ENCODE results near the gene SLAMF7. TPM values are rescaled to one million over a fixed set of nuclear protein-coding genes. Genes with fewer than 3 reads are reported as not detected.

SLAMF7 gene
- total and polyA plus RNA-seq, 10 of the 15 experiments (the other 5 are each of a cell fraction or from before 2014, with no cell fraction given) = 66.6 to 284 (median 108) TPM

DNA sequence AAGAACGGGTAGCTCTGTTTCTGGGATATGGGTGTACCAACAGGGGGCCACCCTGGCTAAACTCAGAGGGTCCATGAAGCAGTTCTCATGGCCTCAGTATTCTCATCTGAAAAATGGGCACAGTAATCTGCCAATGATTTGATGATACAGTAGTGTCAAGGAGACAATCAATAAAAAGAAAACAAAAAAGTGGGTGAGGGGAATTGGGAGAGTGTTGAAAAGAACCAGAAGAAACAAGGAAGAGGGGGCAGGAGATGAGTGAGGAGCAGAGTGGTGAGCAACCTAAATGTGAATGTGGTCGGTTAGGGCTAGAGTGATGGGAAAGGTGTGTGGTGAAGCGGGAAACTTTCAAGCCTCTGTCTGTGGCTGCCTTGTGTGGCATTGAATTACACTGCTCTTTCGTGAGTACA lies 2.0 kb downstream of the SLAMF7 start (continued):
- TF ChIP-seq ZBTB33 (IDR thresholded peaks at IDR 0.05) (no peak), RBBP5 (conservative IDR thresholded peaks at IDR 0.05) (no peak), BMI1 (IDR thresholded peaks at IDR 0.05; ENCODE audit: borderline replicate concordance) (0 out of 2 replicates have a peak, but pooled peaks have one; percentile 19), MEF2B (IDR thresholded peaks at IDR 0.05; ENCODE audit: partially characterized antibody, poor library complexity, severe bottlenecking) (no peak), NKRF (conservative IDR thresholded peaks at IDR 0.05) (peak; percentile 44; the same call in 1 of the 2 replicates), SIN3A (IDR thresholded peaks at IDR 0.05; ENCODE audit: low read depth, low read length) (0 out of 2 replicates have a peak, but pooled peaks have one; percentile 46), ZNF687 (IDR thresholded peaks at IDR 0.05) (no peak), SMARCA5 (IDR thresholded peaks at IDR 0.05) (peak; percentile 74), NRF1 (conservative IDR thresholded peaks at IDR 0.05; ENCODE audit: low read depth, low read length) (no peak), RELA (IDR thresholded peaks at IDR 0.05; ENCODE audit: borderline replicate concordance, partially characterized antibody) (no peak), LARP7 (IDR thresholded peaks at IDR 0.05) (no peak), POLR2AphosphoS5 (IDR thresholded peaks at IDR 0.05; ENCODE audit: low read length) (peak; percentile 76), MLLT1 (IDR thresholded peaks at IDR 0.05) (peak; percentile 90), TAF1 (IDR thresholded peaks at IDR 0.05; ENCODE audit: borderline replicate concordance, low read depth, low read length) (peak; percentile 26; the same call in 1 of the 2 replicates), YBX1 (IDR thresholded peaks at IDR 0.05) (no peak), CBX3 (IDR thresholded peaks at IDR 0.05; ENCODE audit: borderline replicate concordance, low read depth) (no peak), EZH2 (IDR thresholded peaks at IDR 0.05; ENCODE audit: borderline replicate concordance, control insufficient read depth, low read depth, low read length) (no peak)
- TF ChIP-seq, protein P1, sequence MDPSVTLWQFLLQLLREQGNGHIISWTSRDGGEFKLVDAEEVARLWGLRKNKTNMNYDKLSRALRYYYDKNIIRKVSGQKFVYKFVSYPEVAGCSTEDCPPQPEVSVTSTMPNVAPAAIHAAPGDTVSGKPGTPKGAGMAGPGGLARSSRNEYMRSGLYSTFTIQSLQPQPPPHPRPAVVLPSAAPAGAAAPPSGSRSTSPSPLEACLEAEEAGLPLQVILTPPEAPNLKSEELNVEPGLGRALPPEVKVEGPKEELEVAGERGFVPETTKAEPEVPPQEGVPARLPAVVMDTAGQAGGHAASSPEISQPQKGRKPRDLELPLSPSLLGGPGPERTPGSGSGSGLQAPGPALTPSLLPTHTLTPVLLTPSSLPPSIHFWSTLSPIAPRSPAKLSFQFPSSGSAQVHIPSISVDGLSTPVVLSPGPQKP (IDR thresholded peaks at IDR 0.05; ENCODE audit: low read depth, low read length) = no peak

Measured in GM12878 (cell line).